Prostate gland (tissue), 2 donors: ENCODE measurements around the gene ST6GALNAC3. TPM values are rescaled to one million over a fixed set of nuclear protein-coding genes. Genes with fewer than 3 reads are reported as not detected.

Source experiments
- DNase-seq: peaks from one replicate; pipeline ENCODE4 v3.0.0-alpha.2; 2019; ENCODE audit warnings: low spot score
- H3K27ac ChIP-seq, 2 donors: fragments of 200-600 bp; sonication (generic); 2 replicates each; pipeline ENCODE4 v1.5.1; 2017 to 2019
- H3K27me3 ChIP-seq: fragments of 200-600 bp; sonication (generic); replicated peaks from 2 replicates; pipeline ENCODE4 v1.5.1; 2019; ENCODE audit not compliant: insufficient read depth
- H3K36me3 ChIP-seq, 2 donors: fragments of 200-600 bp; sonication (generic); 1 replicate in 1 of 2; 2 replicates in 1 of 2; pipeline versions ENCODE4 v1.5.1 to v1.8.1; 2017 to 2019
- H3K4me1 ChIP-seq: fragments of 200-600 bp; sonication (generic); replicated peaks from 2 replicates; pipeline ENCODE4 v1.5.1; 2019
- H3K4me3 ChIP-seq, 2 donors: fragments of 200-600 bp; sonication (generic); 2 replicates each; pipeline ENCODE4 v1.5.1; 2017 to 2019
- H3K9me3 ChIP-seq: fragments of 200-600 bp; sonication (generic); 2 replicates; pipeline ENCODE4 v1.5.1; 2017
- POLR2A ChIP-seq: fragments of 450-650 bp; IDR thresholded peaks from one replicate; pipeline ENCODE4 v1.6.1; 2016; ENCODE audit warnings: antibody characterized with exemption, mild to moderate bottlenecking
- POLR2AphosphoS5 ChIP-seq: sonication (generic); formaldehyde crosslinking; IDR thresholded peaks from one replicate; pipeline ENCODE4 v1.6.1; 2017; ENCODE audit warnings: antibody characterized with exemption
- WGBS: methylation state at CpG from one replicate; pipeline ENCODE4 v1.1.5; 2018; 5-methylcytosine and 5-hydroxymethylcytosine counted together
- intact Hi-C: fragments of 100-400 bp; cut with DNase I; formaldehyde crosslinking; loops from one replicate; pipeline ENCODE4 v1.14.2; 2022
- total RNA-seq, 2 donors: library from RNA; depleted of rRNA; stranded (reverse); fragments of >200 nt; gene quantifications; one replicate each; pipeline ENCODE4 v1.1.0, GENCODE V29; 2016
- TF ChIP-seq, protein P1 (sequence below), 4 experiments: fragments of 200-600 bp in 2 of 4; fragments of 450-650 bp in 2 of 4; sonication (generic) in 2 of 4; IDR thresholded peaks; 1 replicate in 3 of 4; 2 replicates in 1 of 4; pipeline ENCODE4 v1.5.1; 2016 to 2019; ENCODE audit warnings: antibody characterized with exemption in 4 of 4, mild to moderate bottlenecking in 2 of 4, moderate library complexity in 2 of 4

ST6GALNAC3 gene
- total RNA-seq, 2 donors from 2014 or later = 0.41 to 0.80 TPM

DNA sequence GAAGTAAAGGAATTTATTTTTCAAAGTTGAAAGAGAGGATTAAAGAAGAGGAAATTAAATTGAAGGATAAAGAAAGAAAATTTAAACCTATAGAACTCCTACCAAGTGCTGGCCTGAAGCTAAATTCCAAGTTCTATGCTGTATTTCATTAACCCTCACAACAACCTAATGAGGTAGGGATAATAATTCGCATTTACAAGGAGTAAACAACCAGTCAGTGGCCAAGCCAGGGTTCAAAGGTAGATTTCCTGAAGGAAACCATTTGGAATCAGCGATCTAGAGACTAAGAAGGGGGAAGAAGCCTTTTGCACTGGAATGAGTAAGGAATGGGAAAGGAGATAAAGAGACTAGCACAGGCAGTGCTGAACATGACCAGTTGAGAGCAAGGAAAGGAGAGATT is 526.9 kb downstream of the ST6GALNAC3 start:
- intact Hi-C loops = no loop called here
- TF ChIP-seq, protein P1, sequence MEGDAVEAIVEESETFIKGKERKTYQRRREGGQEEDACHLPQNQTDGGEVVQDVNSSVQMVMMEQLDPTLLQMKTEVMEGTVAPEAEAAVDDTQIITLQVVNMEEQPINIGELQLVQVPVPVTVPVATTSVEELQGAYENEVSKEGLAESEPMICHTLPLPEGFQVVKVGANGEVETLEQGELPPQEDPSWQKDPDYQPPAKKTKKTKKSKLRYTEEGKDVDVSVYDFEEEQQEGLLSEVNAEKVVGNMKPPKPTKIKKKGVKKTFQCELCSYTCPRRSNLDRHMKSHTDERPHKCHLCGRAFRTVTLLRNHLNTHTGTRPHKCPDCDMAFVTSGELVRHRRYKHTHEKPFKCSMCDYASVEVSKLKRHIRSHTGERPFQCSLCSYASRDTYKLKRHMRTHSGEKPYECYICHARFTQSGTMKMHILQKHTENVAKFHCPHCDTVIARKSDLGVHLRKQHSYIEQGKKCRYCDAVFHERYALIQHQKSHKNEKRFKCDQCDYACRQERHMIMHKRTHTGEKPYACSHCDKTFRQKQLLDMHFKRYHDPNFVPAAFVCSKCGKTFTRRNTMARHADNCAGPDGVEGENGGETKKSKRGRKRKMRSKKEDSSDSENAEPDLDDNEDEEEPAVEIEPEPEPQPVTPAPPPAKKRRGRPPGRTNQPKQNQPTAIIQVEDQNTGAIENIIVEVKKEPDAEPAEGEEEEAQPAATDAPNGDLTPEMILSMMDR (IDR thresholded peaks at IDR 0.05) = no peak
- TF ChIP-seq POLR2AphosphoS5 = no peak
- TF ChIP-seq POLR2A = no peak
- WGBS = 67% methylated on average over 2 of the region's 2 CpGs
- Histone ChIP-seq H3K27me3 (no peaks in the 10 kb centered on the region), H3K36me3 (no peaks in the 10 kb centered on the region), H3K9me3 (no peaks in the 10 kb centered on the region), H3K4me1 (no peaks in the 10 kb centered on the region), H3K27ac (no peak overlapping the region), H3K4me3 (no peak overlapping the region)
- DNase-seq = no peak

DNA sequence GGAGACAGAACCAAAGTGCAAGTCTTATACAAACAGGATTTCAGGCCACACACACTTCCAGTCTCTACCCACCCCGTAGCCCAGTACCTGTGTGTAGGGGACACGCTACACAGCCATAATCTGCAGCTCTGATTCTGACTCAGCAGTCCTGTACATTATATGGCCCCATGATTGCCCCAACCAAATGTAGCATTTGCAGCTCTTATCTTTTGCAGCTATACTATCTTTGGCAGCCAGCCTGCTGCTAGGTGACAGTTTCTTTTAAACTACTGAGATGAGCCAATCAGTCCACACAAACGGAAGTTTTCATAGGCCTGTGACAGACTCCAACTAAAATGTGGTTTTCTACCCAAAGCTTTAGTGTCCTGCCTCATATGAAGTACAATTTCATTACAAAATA is 533.2 kb downstream of the ST6GALNAC3 start:
- no peak overlapping the region for H3K27ac ChIP-seq
- no peaks in the 10 kb centered on the region for H3K9me3 ChIP-seq
- intact Hi-C loops = no loop called here
- 87% methylated on average over 3 of the region's 3 CpGs for WGBS
- no peak for TF ChIP-seq POLR2A
- no peak for TF ChIP-seq POLR2AphosphoS5
- TF ChIP-seq, protein P1 (IDR thresholded peaks at IDR 0.05) = no peak
- H3K36me3 ChIP-seq = no peaks in the 10 kb centered on the region
- H3K4me1 ChIP-seq = no peaks in the 10 kb centered on the region
- no peaks in the 10 kb centered on the region for H3K27me3 ChIP-seq
- H3K4me3 ChIP-seq = no peak overlapping the region
- DNase-seq = no peak

DNA sequence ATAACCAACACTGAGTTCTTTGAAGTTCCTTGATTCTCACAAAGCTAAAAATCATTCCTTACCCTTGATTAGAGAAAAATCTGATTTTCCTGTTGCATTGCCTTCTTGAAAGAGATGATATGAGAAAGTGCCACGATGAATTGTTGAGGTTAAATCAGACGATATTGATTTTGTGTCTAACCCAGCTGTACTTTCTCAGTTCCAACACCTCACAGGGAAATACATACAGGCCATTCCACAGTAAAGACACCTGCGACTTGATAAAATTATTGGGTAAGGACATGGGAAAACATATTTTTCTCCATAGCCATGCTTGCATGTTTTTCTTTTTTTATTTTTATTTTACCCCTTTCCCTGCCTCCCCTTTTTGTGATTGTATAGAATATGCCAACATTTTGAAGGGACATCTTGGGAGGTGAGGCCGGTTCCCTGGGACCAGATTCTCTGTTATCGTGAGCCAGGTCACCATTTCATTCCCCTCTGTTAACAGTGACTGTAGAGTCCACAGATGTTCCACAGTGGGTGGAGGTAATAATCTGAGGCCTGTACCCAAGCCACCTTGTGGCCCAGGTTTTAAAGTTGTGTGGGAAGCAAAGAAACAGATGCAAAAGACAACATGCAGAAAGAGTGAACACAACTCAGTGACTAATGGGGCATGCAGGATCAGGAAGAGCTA is 537.4 kb downstream of the ST6GALNAC3 start:
- Histone ChIP-seq H3K36me3 (no peaks in the 10 kb centered on the region), H3K9me3 (no peaks in the 10 kb centered on the region), H3K4me3 (no peak overlapping the region), H3K4me1 (no peaks in the 10 kb centered on the region), H3K27me3 (no peaks in the 10 kb centered on the region), H3K27ac (no peak overlapping the region)
- no peak for DNase-seq
- intact Hi-C loops = no loop called here
- 93% methylated on average over 5 of the region's 5 CpGs for WGBS
- TF ChIP-seq POLR2AphosphoS5 = no peak
- TF ChIP-seq, protein P1 (IDR thresholded peaks at IDR 0.05) = no peak
- no peak for TF ChIP-seq POLR2A

DNA sequence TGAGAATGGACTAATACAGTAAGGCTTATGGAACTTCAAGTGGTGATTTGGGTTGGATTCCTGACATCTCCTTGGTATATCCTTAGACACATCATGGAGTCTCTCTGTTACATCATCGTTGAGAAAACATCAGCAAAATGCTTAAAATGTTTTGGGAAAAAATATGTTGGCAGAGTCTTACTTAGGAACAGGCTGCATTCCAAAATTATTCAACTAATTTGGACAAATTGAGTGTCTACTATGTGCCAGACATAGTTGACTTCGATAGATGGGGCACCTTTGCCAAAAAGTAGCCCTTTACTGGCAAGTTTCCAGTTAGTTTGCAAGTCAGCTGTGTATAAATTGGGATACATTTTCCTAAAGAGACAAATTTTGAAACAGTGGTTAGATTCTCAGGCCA is 539.3 kb downstream of the ST6GALNAC3 start:
- no peak for DNase-seq
- Histone ChIP-seq H3K27me3 (no peaks in the 10 kb centered on the region), H3K4me3 (no peak overlapping the region), H3K27ac (no peak overlapping the region), H3K9me3 (no peaks in the 10 kb centered on the region), H3K36me3 (no peaks in the 10 kb centered on the region), H3K4me1 (no peaks in the 10 kb centered on the region)
- TF ChIP-seq POLR2A (no peak), POLR2AphosphoS5 (no peak)
- TF ChIP-seq, protein P1 (IDR thresholded peaks at IDR 0.05) = no peak
- intact Hi-C loops = no loop called here
- WGBS = 69% methylated on average over 2 of the region's 2 CpGs
